Measurements from ENCODE around the gene TRAPPC8.
"Not testable (repeated sequence)": the region's sequence is repeated elsewhere in the genome, so short reads cannot be mapped to it uniquely, and the experiment has no call there.

TRAPPC8 gene

DNA sequence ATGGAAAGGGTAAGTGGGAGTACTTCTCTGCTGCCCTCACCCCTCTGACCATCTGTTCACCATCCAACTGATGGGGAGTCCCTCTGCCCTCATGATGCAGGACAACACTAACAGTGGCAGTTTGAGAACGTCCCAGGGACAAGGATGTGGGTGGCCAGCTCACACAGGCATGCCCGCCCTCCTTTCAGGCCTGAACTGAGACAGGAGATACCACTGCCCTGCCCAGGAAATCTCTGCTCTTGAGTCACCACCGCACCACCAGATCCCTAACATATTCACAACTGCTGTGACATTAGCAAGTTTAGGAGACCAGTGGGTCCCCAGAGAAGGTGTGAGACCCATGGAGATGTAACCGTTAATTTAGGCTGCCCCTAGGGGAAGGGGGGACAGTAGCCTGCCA is 66.2 kb downstream of the TRAPPC8 start:
- DNase-seq (ENCODE audit: low read depth in 1 of 2, low spot score in 1 of 2), result no peak

DNA sequence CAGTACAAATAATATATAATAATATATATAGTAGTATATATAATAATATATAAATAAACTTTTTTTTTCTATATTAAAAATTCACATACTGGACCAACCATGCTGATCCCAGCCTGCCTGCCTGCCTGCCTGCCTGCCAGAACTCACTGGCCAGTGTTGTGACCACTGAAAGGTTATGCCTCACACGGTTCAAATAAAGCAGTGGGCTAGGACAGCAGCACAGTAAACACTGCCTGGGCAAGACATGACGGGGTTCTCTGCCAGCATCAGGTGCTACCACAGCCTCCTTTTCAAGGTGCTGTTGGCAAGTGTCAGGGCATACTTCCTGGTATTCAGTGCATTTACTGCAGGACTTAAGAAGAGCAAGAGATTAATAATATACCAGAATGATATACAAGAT is 67.6 kb downstream of the TRAPPC8 start:
- DNase-seq (ENCODE audit: low read depth in 1 of 2, low spot score in 1 of 2), result no peak

DNA sequence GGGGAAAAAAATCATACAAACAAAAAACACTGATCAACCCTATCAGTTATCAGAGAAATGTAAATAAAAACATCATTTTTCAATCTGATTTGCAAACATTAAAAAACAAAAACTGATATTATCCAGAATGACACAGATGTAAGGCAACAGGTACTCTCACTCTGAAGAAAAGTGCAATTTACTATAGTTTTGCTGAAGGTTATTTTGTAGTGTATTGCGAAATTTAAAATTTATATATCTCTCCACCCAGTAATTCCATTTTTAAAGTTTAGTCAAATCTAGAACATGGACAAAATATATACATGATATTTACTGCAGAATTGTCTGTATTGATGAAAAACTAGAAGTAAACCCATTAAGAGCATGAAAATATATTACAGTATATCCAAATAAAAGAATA is 79.8 kb downstream of the TRAPPC8 start:
- DNase-seq (ENCODE audit: low read depth in 1 of 2, low spot score in 1 of 2), result no peak

- DNase-seq (ENCODE audit: low read depth in 1 of 2, low spot score in 1 of 2), result no peak
Observed at GRCh38 chr18:31860488-31860887, 82.4 kb downstream of the TRAPPC8 start.

- no peak for DNase-seq (ENCODE audit: low read depth in 1 of 2, low spot score in 1 of 2)
Observed at GRCh38 chr18:31857526-31858106, 85.3 kb downstream of the TRAPPC8 start.

DNA sequence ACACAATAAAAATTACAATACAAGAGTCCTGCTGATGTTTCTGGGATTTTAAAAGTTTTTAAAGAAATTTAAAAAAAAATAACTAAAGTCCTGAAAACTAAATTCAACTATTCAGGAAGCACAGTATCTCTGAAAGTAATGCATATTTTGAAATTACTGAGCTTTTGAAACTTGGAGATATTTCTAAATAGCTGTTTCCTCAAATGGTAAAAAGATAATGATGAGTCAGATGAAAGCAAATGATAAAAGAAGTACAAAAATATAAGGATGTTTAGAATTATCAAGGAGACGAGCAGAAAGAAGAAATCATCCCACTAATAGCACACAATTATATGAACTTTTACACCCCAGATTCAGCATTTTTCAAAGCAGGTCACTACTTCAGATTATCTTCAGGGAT is 92.1 kb downstream of the TRAPPC8 start:
- DNase-seq (ENCODE audit: low read depth in 1 of 2, low spot score in 1 of 2), result no peak

DNA sequence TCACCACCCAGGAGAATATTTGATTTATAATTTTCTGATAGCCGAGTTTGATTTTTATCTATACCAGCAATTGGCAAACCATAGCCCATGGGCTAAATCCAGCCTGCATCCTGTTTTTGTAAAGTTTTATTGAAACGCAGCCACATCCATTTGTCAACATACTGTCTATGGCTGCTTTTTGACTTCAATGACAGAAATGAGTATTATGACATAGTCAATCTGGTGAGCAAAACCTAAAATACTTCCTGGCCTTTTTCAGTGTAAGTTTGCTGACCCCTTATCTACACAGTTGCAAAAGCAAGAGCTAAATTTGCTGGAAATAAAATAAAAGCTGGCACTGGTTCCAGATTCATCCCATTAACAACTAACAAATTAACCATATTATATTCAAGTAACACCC is 102.4 kb downstream of the TRAPPC8 start:
- no peak for DNase-seq (ENCODE audit: low read depth in 1 of 2, low spot score in 1 of 2)

- DNase-seq (ENCODE audit: low read depth in 1 of 2, low spot score in 1 of 2), result no peak
Observed at GRCh38 chr18:31837879-31838278, 105.0 kb downstream of the TRAPPC8 start.

DNA sequence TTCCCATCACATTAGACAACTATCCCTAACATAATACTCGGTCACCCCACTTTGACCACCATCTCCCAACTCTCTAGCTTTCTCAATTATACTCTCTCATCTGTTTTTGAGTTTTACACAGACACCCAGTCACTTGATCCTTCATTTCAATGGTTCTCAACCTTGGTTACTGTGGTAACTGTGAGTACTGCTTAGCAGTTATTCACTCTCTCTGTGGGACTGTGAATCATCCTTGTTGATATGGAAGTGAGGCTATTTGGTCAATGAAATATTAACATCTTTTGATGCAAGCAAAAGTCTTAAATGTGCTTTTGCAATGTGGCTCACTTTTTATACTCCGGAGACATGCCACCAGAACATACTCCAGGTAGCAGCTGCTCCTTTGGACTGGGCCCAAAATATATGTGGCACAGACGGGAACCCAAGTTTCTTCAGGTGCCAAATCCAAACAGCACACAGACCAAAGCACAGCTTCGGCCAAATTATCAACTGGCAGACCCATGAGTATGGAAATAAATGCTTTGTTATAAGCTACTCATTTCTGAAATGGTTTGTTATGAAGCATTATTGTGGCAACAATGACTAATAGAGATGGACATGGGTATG is 107.3 kb downstream of the TRAPPC8 start:
- DNase-seq (ENCODE audit: low read depth in 1 of 2, low spot score in 1 of 2), result no peak

DNA sequence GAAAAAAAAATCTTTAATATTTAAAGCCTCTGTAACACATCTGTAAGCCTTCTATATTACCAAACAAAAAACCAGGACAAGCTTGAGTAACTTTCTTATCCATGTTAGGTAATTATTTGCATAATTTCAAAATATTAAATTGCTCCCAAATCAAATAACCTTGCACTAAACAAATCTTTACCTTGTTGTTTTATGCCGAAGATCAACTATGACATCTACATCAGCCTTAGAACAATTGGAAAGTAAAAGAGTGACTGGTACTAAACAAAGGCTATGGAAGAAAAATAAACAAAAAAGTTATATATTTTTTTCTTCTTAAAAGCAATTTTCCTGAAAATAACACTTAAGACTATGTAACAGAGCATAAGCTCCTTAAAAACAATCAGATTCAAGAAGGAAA is 111.0 kb downstream of the TRAPPC8 start:
- no peak for DNase-seq (ENCODE audit: low read depth in 1 of 2, low spot score in 1 of 2)

GRCh38 chr18:31830686-31831085 is 112.2 kb downstream of the TRAPPC8 start:
- DNase-seq (ENCODE audit: low read depth in 1 of 2, low spot score in 1 of 2), result no peak

DNA sequence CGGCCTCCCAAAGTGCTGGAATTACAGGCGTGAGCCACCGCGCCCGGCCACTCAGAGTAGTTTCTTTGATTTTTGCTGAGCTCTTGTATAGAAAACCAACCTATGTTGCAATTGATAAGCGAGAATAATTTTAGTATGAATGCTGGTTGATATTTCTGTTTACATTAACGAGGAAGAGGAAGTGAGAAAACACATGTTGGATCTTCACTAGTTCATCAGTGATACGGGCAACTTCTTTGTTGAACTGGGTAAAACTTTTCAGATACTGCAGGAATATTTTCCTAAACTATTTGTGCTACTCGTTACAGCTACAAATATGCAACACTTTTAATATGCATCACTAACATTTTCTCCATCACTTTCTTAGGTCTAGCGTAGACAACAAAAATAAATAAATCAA is 114.3 kb downstream of the TRAPPC8 start:
- DNase-seq (ENCODE audit: low read depth in 1 of 2, low spot score in 1 of 2), result no peak

DNA sequence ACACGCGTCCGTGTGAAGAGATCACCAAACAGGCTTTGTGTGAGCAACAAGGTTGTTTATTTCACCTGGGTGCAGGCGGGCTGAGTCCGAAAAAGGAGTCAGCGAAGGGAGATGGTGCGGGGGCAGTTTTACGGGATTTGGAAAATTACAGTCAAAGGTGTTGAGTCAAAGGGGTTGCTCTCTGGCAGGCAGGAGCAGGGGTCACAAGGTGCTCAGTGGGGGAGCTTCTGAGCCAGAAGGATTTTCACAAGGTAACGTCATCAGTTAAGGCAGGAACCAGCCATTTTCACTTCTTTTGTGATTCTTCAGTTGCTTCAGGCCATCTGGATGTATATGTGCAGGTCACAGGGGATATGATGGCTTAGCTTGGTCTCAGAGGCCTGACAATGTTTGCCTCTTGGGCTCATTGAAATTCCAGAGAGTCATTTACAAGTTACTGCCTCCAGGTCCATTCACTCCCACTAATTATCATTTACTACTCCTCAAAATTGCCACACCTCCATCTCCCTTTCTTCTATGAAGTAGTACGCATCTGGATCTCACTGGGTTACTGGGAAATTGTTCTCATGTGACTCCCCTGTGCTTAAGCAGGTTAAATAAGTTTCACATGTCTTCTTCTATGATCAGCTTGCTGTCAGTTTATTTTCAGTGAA is 116.1 kb downstream of the TRAPPC8 start:
- DNase-seq (ENCODE audit: low read depth in 1 of 2, low spot score in 1 of 2), result not testable (repeated sequence)

GRCh38 chr18:31825772-31826171 is 117.2 kb downstream of the TRAPPC8 start:
- DNase-seq (ENCODE audit: low read depth in 1 of 2, low spot score in 1 of 2), result no peak

- DNase-seq (ENCODE audit: low read depth in 1 of 2, low spot score in 1 of 2), result no peak
Observed at GRCh38 chr18:31821545-31822171, 121.3 kb downstream of the TRAPPC8 start.

DNA sequence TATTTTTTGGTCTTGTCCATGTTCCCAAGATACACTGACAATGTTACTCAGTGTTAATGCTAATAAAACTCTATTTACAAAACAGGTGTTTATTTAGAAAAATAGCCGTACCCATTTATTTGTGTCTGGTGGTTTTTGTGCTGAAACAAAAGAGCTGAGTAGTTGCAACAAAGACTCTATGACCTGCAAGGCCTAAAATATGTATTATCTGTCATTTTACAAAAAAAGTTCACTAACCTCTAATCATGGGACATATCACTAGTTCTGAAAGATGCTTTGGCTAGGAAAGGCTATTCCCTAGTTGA is 123.1 kb downstream of the TRAPPC8 start:
- DNase-seq (ENCODE audit: low read depth in 1 of 2, low spot score in 1 of 2), result no peak

- no peak for DNase-seq (ENCODE audit: low read depth in 1 of 2, low spot score in 1 of 2)
Observed at GRCh38 chr18:31819106-31819924, 123.6 kb downstream of the TRAPPC8 start.

DNA sequence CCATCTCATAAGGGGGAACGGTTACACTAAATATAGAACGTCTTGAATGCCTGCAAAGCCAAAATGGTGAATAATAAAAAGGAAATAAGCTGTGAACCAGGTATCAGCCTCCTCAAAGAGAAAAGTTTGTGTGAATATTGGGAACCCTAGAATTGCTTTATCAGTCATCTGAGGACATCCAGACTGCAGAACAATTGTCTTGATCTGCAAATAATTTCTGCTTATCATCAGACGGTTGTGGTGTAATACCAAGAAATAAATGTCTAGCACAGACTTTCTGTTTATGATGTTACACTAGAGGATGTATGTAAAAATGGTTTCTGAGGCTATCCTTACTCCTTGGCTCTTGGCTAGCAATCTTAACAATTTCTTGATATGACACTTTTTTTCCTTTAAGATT is 128.8 kb downstream of the TRAPPC8 start:
- no peak for DNase-seq (ENCODE audit: low read depth in 1 of 2, low spot score in 1 of 2)

DNA sequence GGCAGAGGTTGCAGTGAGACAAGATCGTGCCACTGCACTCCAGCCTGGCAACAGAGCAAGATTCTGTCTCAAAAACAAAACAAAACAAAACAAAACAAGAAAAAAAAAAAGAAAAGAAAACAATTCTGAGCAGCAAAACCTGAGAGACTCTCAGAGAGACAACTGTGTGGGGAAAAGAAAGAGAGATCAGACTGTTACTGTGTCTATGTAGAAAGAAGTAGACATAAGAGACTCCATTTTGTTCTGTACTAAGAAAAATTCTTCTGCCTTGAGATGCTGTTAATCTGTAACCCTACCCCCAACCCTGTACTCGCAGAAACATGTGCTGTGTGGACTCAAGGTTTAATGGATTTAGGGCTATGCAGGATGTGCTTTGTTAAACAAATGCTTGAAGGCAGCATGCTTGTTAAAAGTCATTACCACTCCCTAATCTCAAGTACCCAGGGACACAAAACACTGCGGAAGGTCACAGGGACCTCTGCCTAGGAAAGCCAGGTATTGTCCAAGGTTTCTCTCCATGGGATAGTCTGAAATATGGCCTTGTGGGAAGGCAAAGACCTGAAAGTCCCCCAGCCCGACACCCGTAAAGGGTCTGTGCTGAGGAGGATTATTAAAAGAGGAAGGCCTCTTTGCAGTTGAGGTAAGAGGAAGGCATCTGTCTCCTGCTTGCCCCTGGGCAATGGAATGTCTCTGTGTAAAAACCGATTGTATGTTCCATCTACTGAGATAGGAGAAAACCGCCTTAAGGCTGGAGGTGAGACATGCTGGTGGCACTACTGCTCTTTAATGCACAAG is 132.4 kb downstream of the TRAPPC8 start:
- DNase-seq (ENCODE audit: low read depth in 1 of 2, low spot score in 1 of 2), result not testable (repeated sequence)

DNA sequence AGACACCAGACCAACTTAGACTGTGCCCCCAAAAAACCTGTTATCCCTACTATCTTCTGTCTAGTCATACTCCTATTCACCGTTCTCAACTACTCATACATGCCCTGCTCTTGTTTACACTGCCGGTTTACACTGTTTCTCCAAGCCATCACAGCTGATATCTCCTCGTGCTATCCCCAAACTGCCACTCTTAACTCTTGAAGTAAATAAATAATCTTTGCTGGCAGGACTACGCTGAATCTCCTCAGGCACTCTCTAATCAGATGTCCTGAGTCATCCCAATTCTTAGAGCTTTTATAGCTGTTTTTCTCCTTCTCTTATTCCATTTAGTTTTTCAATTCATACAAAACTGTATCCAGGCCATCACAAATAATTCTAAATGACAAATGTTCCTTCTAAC is 133.9 kb downstream of the TRAPPC8 start:
- not testable (repeated sequence) for DNase-seq (ENCODE audit: low read depth in 1 of 2, low spot score in 1 of 2)

GRCh38 chr18:31801078-31801477 is 141.8 kb downstream of the TRAPPC8 start:
- DNase-seq (ENCODE audit: low read depth in 1 of 2, low spot score in 1 of 2), result no peak
